GM19099 (cell line): ENCODE results near the gene UBE2J2.

Source experiments
- POLR2A ChIP-seq: IDR thresholded peaks from 3 replicates; pipeline ENCODE4 v1.6.1; 2011; ENCODE audit warnings: low read depth; ENCODE audit not compliant: insufficient read length; ENCODE audit errors: extremely low read depth

The UBE2J2 gene

DNA sequence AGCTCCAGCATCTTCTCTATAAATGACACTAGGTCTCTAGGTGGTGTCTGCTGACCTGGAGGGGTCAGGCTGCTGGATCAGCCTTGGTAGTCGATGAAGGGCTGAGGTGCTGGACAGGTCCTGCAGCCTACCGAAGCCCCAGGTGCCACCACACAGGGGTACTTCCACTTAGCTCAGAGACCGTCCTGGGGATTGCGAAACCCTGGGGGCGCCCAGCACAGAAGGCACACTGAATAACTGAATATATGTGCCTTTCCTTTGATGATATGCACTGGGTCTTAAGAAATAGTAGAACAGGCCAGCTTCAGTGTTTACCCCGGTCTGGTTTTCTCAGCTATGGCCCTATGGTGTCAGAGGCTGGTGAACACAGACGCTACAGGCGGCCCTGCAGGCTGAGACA is 10.9 kb downstream of the UBE2J2 start:
- TF ChIP-seq POLR2A, result no peak

GRCh38 chr1:1262071-1262470 is 11.6 kb downstream of the UBE2J2 start:
- TF ChIP-seq POLR2A, result no peak

DNA sequence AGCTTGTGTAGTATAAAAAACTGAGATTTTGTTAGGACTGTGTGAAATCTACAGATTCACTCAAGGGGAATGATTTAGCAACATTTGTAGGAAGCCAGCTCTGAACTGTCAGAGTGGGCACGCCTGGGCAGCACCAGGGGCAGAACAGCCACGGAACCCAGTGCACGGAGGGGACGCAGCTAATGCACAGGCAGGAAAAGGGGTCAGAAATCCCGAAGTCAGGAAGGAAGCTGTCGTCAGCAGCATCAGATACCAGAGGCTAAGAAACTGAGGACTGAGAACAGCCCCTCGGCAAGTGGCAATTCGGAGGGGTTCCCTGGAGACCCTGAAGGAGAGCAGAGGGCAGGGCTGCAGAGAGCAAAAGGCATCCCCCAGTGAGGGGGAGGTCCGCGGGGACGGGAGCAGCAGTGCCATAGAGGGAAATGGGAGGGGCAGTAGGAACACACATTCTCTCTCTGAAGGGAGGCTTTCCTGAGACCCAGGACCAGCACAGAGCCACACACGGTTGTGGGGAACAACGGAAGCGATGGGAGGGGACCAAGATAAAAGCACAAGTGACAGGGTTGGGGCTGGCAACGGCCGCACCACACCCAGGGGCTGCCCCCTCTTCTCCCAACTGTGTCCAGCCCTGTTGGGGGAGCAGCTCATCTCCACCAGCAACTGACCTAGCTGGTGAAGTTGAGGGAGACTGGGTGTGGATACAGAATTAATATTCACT is 12.7 kb downstream of the UBE2J2 start:
- TF ChIP-seq POLR2A, result no peak

- TF ChIP-seq POLR2A, result no peak
Observed at GRCh38 chr1:1259951-1260600, 13.6 kb downstream of the UBE2J2 start.

- no peak for TF ChIP-seq POLR2A
Observed at GRCh38 chr1:1259540-1259939, 14.1 kb downstream of the UBE2J2 start.

- TF ChIP-seq POLR2A, result no peak
Observed at GRCh38 chr1:1259119-1259488, 14.6 kb downstream of the UBE2J2 start.

DNA sequence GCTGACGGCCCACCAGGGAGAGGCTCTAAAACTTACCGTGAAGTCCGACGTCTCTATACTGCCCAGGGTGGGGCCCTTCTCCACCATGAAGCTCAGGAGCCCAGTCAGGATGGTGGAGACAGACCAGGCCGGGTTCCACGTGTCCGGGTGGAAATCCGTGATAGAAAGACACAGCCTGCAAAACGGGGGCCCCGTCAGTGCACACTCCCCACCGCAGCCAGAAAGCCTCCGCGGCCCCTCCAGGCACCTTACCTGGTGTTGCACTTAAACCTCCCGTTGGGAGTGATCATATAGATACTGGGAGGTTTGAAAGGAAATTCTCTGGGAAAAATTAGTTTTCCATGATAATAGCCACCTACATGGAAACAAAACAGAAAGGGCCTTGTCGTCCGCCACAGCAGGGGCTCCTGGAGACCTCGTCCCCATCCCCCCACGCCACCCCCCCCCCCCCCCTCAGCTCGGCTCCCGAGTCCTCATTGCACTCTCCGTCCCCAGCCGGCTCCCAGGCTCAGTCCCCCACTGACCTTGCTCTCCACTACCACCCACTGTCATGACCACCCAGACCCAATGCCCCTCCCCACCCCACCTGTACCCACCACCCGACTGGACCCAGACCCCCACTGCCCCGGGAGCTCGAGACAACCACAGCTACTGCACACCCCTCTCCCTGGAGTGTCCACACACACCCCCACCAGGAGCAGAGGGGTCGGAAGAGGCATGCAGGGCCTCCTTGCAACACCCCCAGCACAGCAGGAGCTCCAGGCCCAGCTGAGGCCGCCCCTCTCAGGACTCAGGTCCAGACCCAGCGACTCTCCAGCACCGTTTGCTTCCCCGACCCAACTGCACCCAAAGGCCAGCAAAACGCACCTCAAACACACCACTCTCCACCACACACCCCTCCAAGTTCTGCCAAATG is 16.4 kb downstream of the UBE2J2 start:
- no peak for TF ChIP-seq POLR2A

GRCh38 chr1:1255611-1256010 is 18.0 kb downstream of the UBE2J2 start:
- no peak for TF ChIP-seq POLR2A

- TF ChIP-seq POLR2A, result no peak
Observed at GRCh38 chr1:1255078-1255477, 18.6 kb downstream of the UBE2J2 start.

GRCh38 chr1:1254667-1254998 is 19.0 kb downstream of the UBE2J2 start:
- no peak for TF ChIP-seq POLR2A

GRCh38 chr1:1253972-1254666 is 19.5 kb downstream of the UBE2J2 start:
- TF ChIP-seq POLR2A, result no peak

- TF ChIP-seq POLR2A, result no peak
Observed at GRCh38 chr1:1253314-1253713, 20.3 kb downstream of the UBE2J2 start.

GRCh38 chr1:1250786-1251284 is 22.8 kb downstream of the UBE2J2 start:
- TF ChIP-seq POLR2A, result peak; percentile 41

- TF ChIP-seq POLR2A, result no peak
Observed at GRCh38 chr1:1247341-1247913, 26.2 kb downstream of the UBE2J2 start.
